Cardiac septum (tissue), 1 donor: Measurements from ENCODE around the gene MCC. TPM values are rescaled to one million over a fixed set of nuclear protein-coding genes. Genes with fewer than 3 reads are reported as not detected.

ENCODE experiments used
- DNase-seq: peaks from one replicate; pipeline ENCODE4 v3.0.0-alpha.2; 2020; ENCODE audit warnings: low spot score
- intact Hi-C: fragments of 100-400 bp; cut with DNase I; formaldehyde crosslinking; loops from one replicate; pipeline ENCODE4 v1.14.0; 2022
- total RNA-seq: library from RNA; stranded (reverse); fragmentation: NEBNext Ultra II Directional; extraction: Animal tissue kit (Norgen Biotek cat#: 25700); gene quantifications from one replicate; pipeline ENCODE4 v1.2.1, GENCODE V29; 2021
- donor health status: DM: no; HTN: no; CAD: no.

MCC gene
- total RNA-seq, 1 donor from 2014 or later, result 17.7 TPM

DNA sequence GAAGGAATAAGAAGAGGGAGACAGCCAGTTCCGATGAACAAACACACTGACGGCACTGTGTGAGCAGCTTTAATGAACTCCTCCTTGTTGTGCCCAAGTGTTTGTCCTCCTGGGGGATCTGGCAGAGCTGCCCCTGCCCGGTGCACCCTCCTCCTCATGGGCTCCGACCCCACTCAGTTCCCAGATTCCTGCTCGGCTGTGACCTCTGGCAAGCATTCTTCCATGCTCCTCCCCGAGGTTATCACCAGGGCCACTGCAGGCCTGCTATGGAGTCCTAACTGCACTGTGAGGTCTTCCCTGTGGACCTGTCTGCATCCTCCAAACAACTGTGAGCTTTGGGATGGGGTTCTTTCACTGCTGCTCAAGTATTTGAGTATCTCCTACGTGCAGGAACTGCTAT, 369.5 kb downstream of the MCC start:
- DNase-seq, result no peak
- intact Hi-C loops, result no loop called here

DNA sequence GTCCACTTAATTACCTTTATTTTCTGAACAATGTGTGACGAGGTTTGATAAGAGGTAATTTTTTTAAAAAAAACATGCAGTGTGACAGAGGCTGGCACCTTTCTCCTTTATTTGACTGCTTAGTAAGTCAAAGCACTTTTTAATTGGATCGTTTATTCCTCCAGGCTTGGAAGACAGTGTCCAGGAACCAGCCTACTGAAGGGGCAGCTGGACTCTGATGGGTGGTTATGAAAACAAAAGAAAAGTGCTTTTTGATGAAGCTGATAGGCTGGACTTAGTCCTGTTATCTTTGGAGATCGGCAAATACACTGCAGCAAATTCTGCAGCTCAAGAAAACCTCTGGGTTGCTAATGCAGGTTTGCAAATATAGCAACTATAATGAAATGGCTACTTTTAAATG, 370.0 kb downstream of the MCC start:
- intact Hi-C loops, result no loop called here
- DNase-seq, result no peak

DNA sequence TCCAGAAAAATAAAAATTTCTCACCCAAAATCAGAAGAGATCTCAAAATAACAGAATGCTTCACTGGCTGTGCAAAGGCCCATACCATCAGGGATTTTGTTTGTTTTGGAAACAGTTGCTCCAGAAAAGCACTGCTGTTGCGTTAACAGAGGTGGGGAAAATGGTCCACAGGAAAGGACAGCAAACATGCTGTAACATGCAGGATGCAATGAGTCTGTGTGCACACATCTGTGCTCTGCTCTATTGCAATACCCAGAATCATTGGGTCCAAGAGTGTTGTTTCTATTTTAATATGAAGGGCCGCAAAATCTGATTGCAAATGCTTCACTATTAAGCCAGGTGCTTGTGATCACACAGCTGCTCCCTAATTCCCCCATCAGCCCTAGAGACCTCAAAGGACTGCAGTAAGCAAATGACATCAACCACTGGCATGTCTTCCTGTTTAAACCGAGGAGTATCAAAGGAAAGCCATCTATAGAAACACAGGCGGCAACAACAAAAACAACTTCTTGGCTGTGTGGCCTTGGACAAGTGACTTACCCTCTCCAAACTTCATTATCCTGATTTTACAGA, 370.6 kb downstream of the MCC start:
- intact Hi-C loops, result no loop called here
- DNase-seq, result no peak

DNA sequence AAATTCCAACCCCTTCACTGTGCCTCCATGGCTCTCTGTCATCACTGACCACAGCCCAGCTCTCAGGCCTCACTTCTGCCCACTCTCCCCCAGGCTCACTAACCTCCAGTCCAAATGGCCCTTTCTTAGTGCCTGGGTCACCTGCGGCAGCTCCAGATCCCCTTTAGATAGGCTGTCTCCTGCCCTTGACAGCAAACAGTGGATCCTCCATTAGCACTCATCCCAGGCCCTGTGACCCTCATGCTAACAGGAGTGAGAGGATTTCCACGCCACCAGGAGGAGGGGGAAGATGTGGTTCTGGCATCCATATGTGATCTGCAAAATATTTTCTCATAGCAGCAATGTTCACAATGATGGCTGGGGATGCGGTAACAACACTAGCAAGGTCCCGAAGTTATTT, 372.3 kb downstream of the MCC start:
- DNase-seq, result no peak
- intact Hi-C loops, result no loop called here

DNA sequence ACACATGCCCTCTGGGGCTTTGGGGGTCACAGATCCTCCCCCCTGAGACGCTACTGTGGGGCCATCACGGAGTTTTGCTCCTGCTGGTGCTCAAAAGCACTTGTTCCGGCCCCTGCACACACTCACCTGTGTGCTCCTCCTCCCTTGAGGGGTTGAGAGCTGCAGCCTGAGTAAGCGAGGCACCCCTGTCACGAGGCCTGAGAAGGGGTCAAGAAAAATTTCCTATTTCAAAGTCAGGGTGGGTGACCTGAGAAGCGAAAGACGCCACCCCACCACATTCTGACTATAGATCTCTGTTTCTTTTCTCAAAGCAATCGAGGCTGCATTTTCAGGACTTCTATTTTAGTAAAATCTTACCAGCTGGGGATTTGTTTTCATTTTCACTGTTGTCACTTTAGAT, 373.2 kb downstream of the MCC start:
- no peak for DNase-seq
- intact Hi-C loops, result no loop called here

DNA sequence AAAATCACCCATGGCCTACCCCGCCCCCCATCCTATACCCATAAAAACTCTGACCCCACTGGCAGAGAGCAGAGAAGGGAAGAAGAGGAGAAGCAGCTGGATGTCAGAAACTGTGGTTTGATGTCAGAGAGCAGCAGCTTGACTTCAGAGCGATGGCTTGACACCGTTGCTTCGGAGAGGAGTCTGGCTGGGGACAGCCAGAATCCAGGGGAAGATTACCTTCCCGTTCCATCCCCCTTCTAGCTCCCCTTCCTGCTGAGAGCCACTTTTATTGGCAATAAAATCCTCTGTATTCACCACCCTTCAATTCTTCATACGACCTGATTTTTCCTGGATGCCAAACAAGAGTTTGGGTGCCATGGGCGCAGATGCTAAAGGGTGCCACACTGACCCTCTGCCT, 373.7 kb downstream of the MCC start:
- DNase-seq, result no peak
- intact Hi-C loops, result no loop called here

DNA sequence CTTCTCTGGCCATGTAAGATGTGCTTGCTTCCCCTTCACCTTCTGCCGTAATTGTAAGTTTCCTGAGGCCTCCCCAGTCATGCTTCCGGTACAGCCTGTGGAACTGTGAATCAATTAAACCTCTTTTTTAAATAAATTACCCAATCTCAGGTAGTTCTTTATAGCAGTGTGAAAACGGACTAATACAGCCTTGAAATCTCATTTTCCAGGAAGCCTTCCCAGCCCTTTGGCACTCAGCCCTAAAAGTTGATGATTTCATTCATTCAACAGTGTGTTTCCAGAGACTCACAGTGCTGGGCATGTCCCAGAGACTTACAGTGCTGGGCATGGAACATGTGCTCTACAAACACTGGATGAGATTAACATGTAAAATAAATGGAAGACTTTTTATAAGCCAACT, 375.8 kb downstream of the MCC start:
- DNase-seq, result no peak
- intact Hi-C loops, result no loop called here

DNA sequence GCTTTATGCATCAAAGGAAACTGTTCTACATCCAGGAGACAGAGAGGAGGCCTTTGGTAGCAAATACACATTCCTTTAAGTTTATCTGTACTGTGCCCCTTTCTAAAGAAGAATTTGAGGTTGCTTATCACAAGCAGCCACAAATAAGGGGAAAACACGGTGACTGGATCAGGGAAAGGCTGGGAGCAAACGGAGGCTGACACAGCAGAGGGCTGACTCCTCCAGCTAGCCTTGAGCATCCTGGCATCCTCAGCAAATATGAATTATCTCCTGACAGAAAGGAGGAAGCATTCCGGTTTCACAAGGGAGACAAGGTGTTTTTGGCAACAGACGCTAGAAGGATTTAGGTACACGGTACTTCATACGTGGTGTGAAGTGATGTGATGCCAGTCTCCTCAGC, 378.1 kb downstream of the MCC start:
- intact Hi-C loops, result no loop called here
- no peak for DNase-seq

DNA sequence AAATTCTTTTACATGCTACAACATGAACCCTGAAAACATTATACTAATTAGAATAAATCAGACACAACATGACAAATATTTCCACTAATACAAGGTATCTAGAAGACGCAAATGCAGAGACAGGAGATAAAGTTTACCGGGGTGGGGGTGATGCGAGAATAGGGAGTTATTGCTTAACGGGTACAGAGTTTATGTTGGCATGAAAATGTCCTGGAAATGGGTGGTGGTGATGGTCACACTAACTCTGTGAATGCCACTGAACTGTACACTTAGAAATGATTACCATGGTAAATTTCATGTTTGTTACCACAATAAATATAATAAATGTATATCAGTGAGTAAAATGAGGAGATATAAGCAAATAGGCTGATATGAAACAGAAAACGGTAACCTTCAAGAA, 378.9 kb downstream of the MCC start:
- DNase-seq, result no peak
- intact Hi-C loops, result no loop called here

DNA sequence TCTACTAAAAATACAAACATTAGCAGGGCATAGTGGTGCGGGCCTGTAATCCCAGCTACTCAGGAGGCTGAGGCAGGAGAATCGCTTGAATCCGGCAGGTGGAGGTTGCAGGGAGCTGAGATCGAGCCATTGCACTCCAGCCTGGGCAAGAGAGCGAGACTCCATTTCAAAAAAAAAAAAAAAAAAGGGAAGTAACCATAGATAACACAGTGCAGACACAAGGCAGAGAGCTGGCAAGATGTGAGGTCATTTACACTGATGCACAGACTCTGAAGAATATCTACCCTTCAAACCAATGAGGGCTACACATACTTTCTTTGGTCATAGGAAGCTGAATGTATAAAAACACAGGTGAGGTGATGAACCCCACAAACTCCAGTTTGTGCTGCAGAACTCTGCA, 379.8 kb downstream of the MCC start:
- intact Hi-C loops, result no loop called here
- no peak for DNase-seq

DNA sequence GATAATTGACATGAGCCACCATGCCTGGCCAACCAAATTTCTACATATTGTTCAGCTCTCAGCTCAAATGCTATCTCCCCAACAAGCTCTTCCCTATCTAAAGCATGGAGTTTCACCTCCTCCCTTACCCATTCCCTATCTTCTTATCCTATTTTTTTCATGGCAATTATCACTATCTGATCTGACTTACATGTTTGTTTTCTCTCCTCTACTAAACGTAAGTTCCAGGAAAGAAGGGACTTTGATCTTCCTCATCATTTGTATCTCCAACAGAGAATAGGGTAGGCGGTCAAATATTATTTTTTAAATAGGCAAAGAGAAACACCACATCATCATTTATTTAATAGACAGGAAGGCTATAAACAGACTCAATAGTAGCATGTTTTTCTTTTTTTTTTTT, 381.4 kb downstream of the MCC start:
- no peak for DNase-seq
- intact Hi-C loops, result no loop called here

DNA sequence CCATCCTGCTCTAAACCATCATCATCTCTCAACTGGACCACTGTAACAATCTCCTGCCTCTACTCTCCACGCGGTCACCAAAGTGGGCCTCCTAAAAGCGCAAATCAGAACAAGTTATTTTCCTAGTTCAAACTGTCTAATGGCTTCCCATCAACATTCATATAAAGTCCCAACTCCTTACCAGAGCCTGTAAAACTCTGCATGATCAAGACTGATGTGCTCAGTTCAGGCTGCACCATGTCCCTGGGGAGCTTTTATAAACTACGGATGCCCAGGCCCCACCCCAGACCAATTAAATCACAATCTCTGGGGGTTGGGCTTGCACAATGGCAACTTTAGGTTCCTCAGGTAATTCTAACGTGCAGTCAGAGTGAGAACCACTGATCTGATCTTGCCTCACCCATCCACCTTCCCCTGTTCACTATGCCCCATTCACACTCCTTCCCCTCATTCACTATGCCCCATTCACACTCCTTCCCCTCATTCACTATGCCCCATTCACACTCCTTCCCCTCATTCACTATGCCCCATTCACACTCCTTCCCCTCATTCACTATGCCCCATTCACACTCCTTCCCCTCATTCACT, 382.5 kb downstream of the MCC start:
- intact Hi-C loops, result no loop called here
- DNase-seq, result no peak

DNA sequence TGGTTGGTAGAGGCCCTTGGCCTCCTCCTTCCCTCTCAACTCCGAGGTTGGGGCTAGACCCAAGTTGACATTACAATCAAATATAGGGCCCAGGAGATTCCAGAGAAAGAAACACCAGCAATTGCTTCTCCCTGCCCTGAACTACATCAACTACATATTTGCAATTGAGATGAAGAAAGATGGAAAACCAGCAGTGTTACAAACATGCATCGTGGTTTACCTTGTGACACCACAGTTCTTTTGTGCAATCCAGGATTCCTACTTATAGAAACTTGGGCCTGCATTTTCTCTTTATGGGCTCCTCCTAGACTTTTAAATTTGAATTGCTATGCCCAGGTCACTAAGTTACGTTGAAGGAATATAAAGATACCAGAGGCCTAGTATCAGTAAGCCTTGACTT, 384.9 kb downstream of the MCC start:
- no peak for DNase-seq
- intact Hi-C loops, result no loop called here

DNA sequence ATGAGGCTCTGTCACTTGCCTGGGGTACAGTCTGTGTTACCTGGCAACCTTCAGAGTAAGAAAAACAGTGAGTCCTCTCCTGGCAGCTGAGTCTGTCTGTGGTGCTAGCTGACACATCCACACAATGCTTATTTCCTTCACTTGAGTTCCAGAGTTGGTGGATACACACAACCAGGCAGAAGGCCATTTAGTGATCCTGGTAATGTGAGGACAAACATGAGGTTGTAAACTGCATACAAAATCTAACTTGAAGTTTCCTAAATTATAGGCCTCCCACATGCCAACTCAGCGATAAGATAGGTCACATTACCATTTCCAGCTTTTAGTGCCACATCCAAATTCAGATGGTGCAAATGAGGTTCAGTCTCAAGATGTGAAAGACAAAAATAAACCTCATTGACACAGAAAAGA, 386.1 kb downstream of the MCC start:
- no peak for DNase-seq
- intact Hi-C loops, result no loop called here

DNA sequence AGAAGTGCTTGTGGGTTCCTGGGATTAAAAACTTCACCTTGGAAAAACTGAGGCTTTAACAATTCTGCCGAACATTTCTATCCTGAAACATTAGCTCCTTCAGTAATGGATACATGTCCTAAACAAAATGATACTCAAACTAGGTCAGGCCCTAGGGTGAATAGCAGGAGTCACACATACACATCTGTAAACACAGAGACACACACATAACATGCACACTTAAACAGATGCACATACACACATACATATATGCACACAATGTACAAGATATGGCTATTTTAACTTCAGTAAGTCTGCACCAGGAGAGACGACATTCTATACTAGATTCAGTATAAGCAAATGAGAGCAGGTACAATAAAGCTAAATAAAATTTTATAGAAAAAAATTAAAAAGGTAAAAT, 387.3 kb downstream of the MCC start:
- intact Hi-C loops, result no loop called here
- DNase-seq, result no peak

DNA sequence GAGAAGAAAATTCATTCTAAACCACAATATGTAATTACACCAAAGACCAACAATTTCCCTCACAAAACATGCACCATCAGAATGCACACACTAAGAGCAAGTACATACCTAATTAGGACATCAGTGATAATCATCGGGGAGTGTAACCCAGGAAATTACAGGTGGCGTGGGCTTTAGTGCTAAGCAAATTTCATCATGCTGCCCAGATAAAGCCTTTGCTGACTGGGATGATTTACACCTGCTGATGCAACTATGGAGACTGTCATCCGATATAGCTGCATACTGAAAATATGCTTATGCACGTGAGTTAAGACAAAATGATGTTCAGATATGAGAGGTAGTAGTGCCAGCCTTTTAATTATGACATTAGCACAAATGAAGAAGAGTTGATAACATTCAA, 388.4 kb downstream of the MCC start:
- intact Hi-C loops, result no loop called here
- no peak for DNase-seq

DNA sequence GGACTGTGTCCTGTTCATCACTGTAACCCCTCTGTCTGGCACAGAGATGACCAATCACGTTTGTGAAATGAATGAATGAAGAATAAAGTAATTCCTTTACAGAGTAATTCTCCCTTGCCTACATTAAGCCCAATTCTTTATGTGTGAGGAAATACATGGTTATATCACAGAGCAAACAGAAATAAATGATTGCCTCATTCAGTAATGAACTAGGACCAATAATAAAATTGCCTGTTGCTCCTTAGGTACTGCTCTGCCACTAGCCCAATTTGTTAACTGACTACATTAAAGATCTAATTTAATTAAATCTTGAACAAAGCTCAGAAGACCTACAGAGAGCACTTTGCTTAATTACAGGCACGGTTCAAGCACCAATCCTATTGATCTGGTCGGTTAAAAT, 389.9 kb downstream of the MCC start:
- intact Hi-C loops, result no loop called here

DNA sequence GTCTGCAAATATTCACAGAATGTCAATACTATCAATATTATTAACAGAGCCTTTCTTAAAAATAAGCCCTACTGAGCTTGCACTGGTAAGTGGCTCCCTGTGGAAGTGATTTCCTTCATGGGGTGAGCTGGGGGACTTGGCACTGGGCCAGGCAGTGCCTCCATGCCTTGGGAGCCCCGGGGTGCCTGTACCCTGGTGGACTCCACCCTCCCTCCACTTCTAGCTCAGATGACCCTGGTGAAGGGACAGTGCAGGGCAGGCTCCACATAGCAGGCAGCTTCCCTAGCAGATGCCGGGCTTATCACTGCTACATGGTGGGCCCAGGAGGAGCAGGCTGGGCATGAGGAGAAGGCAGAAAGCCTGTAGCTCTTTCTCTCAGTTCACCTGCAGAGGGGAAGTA, 392.4 kb downstream of the MCC start:
- no peak for DNase-seq

More for the DNA sequence above, 389.9 kb downstream of the MCC start:
- DNase-seq, result no peak

DNA sequence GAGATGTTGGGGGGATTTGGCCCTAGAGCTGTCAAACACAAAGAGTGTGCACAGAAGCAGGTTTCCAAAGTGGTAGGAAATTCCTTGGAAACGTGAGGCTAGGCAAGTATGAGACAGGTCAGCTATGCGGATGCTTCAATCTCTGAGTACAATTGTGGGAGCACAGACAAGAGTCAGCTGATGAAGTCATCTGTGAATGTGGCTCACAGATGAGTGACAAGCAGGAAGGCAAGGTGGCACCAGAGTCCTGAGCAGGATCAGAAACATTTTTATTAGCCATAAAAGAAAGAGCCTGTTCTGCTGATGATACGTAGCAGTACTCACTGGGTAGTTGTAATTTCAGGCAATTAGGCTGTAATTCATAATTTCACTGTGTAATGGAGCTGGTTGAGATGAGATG, 394.7 kb downstream of the MCC start:
- no peak for DNase-seq
- intact Hi-C loops, result loop anchor here (5.0 kb wide), 2 partner anchors 51 to 229 kb away; no protein-coding TSS in a partner anchor

More for the DNA sequence above, 392.4 kb downstream of the MCC start:
- intact Hi-C loops, result no loop called here

DNA sequence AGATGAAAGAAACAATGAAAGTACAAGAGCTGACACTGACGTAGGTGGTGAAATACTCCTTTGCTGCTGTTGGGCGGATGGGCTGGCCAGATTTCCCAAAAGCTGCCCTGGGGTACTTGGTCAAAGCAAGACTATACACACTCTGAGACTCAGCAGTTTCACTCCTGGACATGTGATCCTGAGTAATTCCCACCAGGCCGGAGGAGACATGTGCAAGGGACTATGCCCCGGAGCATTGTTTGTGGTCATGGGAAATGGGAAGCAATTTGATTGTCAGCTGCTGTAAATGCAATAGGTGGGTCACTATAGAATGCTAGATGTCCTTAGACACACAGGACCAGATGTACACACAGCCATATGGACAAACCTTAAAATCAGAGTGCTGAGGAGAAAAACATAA, 395.6 kb downstream of the MCC start:
- intact Hi-C loops, result loop anchor here (5.0 kb wide), 2 partner anchors 50 to 230 kb away; no protein-coding TSS in a partner anchor
- no peak for DNase-seq

DNA sequence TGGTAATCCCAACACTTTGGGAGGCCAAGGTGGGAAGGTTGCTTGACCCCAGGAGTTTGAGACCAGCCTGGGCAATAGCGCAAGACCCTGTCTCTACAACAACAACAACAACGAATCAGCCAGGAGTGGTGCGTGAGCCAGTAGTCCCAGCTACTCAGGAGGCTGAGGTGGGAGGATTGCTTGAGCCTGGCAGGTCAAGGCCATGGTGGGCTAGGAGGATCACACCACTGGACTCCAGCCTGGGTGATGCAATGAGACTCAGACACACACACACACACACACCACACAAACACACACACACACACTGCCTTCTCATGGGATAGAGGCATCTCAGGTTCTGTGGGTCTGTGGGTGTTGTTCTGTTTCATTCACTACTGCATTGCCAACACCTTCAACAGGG, 396.6 kb downstream of the MCC start:
- no peak for DNase-seq
- intact Hi-C loops, result loop anchor here (5.0 kb wide), 2 partner anchors 49 to 231 kb away; no protein-coding TSS in a partner anchor
